Stimulated activated CD8-positive, alpha-beta memory T cell treated with anti-CD3 and anti-CD28 coated beads, Interleukin-2, amount 100 ng/mL, for 48 hours (primary cell): Measurements from ENCODE around the gene SNX18.
A peak's percentile ranks its signal among the peaks of the same experiment; 100 is the strongest.
"Not testable (repeated sequence)": the region's sequence is repeated elsewhere in the genome, so short reads cannot be mapped to it uniquely, and the experiment has no call there.

Experiments used
- DNase-seq, 2 donors: peaks; one replicate each; pipeline ENCODE4 v3.0.0-alpha.2; 2020; ENCODE audit warnings: low read depth in 2 of 2

The SNX18 gene

GRCh38 chr5:54517512-54518145 lies at the start of gene SNX18:
Gene SNX18, plus strand, starts transcription at chr5:54517759. Its CDS starts 194 bp downstream, at chr5:54517953.
- DNase-seq, result peak; percentile 80 to 83

GRCh38 chr5:54469622-54470021 lies 47.9 kb upstream of the SNX18 start:
- no peak for DNase-seq

GRCh38 chr5:54470128-54470527 lies 47.4 kb upstream of the SNX18 start:
- no peak for DNase-seq

GRCh38 chr5:54470677-54471076 lies 46.9 kb upstream of the SNX18 start:
- DNase-seq, result no peak

- DNase-seq, result no peak
These were observed 46.2 kb upstream of the SNX18 start for GRCh38 chr5:54471398-54471797.

GRCh38 chr5:54476682-54477081 lies 40.9 kb upstream of the SNX18 start:
- DNase-seq, result no peak

- no peak for DNase-seq
These were observed 39.5 kb upstream of the SNX18 start for GRCh38 chr5:54477941-54478478.

- DNase-seq, result no peak
These were observed 37.3 kb upstream of the SNX18 start for GRCh38 chr5:54480296-54480695.

- DNase-seq, result no peak
These were observed 33.2 kb upstream of the SNX18 start for GRCh38 chr5:54484219-54484894.

- not testable (repeated sequence) for DNase-seq
These were observed 31.9 kb upstream of the SNX18 start for GRCh38 chr5:54485659-54486058.

- not testable (repeated sequence) for DNase-seq
These were observed 27.9 kb upstream of the SNX18 start for GRCh38 chr5:54489648-54489979.

- DNase-seq, result no peak
These were observed 26.2 kb upstream of the SNX18 start for GRCh38 chr5:54491326-54491725.

GRCh38 chr5:54492178-54492577 lies 25.4 kb upstream of the SNX18 start:
- no peak for DNase-seq

GRCh38 chr5:54495027-54495426 lies 22.5 kb upstream of the SNX18 start:
- DNase-seq, result no peak

GRCh38 chr5:54514291-54514690 lies 3.3 kb upstream of the SNX18 start:
- no peak for DNase-seq

GRCh38 chr5:54514841-54515432 lies 2.6 kb upstream of the SNX18 start:
- no peak for DNase-seq

GRCh38 chr5:54515634-54516033 lies 1.9 kb upstream of the SNX18 start:
- DNase-seq, result no peak

GRCh38 chr5:54516051-54516655 lies 1.4 kb upstream of the SNX18 start:
- no peak for DNase-seq

GRCh38 chr5:54517174-54517511 lies 416 bp upstream of the SNX18 start:
- DNase-seq, result no peak

- peak; percentile 37 to 42 for DNase-seq
These were observed 723 bp downstream of the SNX18 start for GRCh38 chr5:54518146-54518817.

GRCh38 chr5:54518818-54519508 lies 1.4 kb downstream of the SNX18 start:
- no peak for DNase-seq

GRCh38 chr5:54519509-54519876 lies 1.9 kb downstream of the SNX18 start:
- no peak for DNase-seq
